Mesendoderm (in vitro differentiated cells): ENCODE measurements around the gene CD34.

Experiments used
- DNase-seq: peaks from one replicate; pipeline ENCODE4 v3.0.0; 2013
- H2AK5ac ChIP-seq: 2 replicates; pipeline ENCODE4 v1.6.1; 2013; ENCODE audit warnings: low read length, inconsistent platforms
- H2BK120ac ChIP-seq: 2 replicates; pipeline ENCODE4 v1.6.1; 2013; ENCODE audit warnings: low read depth, mild to moderate bottlenecking, low read length, moderate library complexity, mixed read lengths
- H2BK15ac ChIP-seq: replicated peaks from 2 replicates; pipeline ENCODE4 v1.6.1; 2013; ENCODE audit warnings: low read depth, mild to moderate bottlenecking, moderate library complexity
- H2BK5ac ChIP-seq: 2 replicates; pipeline ENCODE4 v1.6.1; 2013; ENCODE audit warnings: low read length, inconsistent platforms
- H3K18ac ChIP-seq: 2 replicates; pipeline ENCODE4 v1.6.1; 2013; ENCODE audit warnings: mild to moderate bottlenecking, low read length, mixed read lengths
- H3K23ac ChIP-seq: one replicate; pipeline ENCODE4 v1.6.1; 2013; ENCODE audit warnings: low read length
- H3K27ac ChIP-seq: 2 replicates; pipeline ENCODE4 v1.5.1; 2013; ENCODE audit warnings: low read depth, mild to moderate bottlenecking, inconsistent platforms, low read length, moderate library complexity
- H3K27me3 ChIP-seq: 2 replicates; pipeline ENCODE4 v1.6.1; 2013; ENCODE audit warnings: low read length, control low read depth, mild to moderate bottlenecking, inconsistent platforms; ENCODE audit not compliant: insufficient read depth, poor library complexity
- H3K36me3 ChIP-seq: 2 replicates; pipeline ENCODE4 v1.6.1; 2013; ENCODE audit warnings: low read length, inconsistent platforms; ENCODE audit not compliant: control insufficient read depth, insufficient read depth
- H3K4ac ChIP-seq: one replicate; pipeline ENCODE4 v1.6.1; 2013; ENCODE audit warnings: low read depth, mild to moderate bottlenecking, low read length, moderate library complexity
- H3K4me1 ChIP-seq: 2 replicates; pipeline ENCODE4 v1.6.1; 2013; ENCODE audit warnings: low read depth, low read length, inconsistent platforms; ENCODE audit not compliant: control insufficient read depth
- H3K4me2 ChIP-seq: 2 replicates; pipeline ENCODE4 v1.6.1; 2013; ENCODE audit warnings: low read length
- H3K4me3 ChIP-seq: 2 replicates; pipeline ENCODE4 v1.5.1; 2013; ENCODE audit warnings: mild to moderate bottlenecking, low read length
- H3K56ac ChIP-seq: one replicate; pipeline ENCODE4 v1.6.1; 2013; ENCODE audit warnings: low read length
- H3K79me1 ChIP-seq: 2 replicates; pipeline ENCODE4 v1.6.1; 2013; ENCODE audit warnings: low read length, inconsistent platforms
- H3K79me2 ChIP-seq: 2 replicates; pipeline ENCODE4 v1.6.1; 2013; ENCODE audit warnings: mild to moderate bottlenecking, low read length; ENCODE audit not compliant: control insufficient read depth, insufficient read depth
- H3K9ac ChIP-seq: 2 replicates; pipeline ENCODE4 v1.6.1; 2013; ENCODE audit warnings: low read length, inconsistent platforms
- H4K5ac ChIP-seq: one replicate; pipeline ENCODE4 v1.6.1; 2013; ENCODE audit warnings: low read length
- H4K8ac ChIP-seq: one replicate; pipeline ENCODE4 v1.6.1; 2013; ENCODE audit warnings: low read depth, mild to moderate bottlenecking, control low read depth, low read length, moderate library complexity
- WGBS: extraction: QIAGEN DNeasy Blood & Tissue Kit; methylation state at CpG from one replicate; pipeline ENCODE4 v1.1.7; 2013; ENCODE audit warnings: low lambda C conversion rate, missing lambda C conversion rate; ENCODE audit not compliant: insufficient coverage; ENCODE audit errors: extremely low coverage; 5-methylcytosine and 5-hydroxymethylcytosine counted together

Gene CD34

GRCh38 chr1:207903053-207903452, 7.9 kb downstream of the CD34 start:
- Histone ChIP-seq H3K4me1 (no peaks in the 10 kb centered on the region), H3K4ac (no peak overlapping the region), H3K79me1 (no peaks in the 10 kb centered on the region), H2BK15ac (no peak overlapping the region), H3K36me3 (no peaks in the 10 kb centered on the region), H2BK120ac (no peak overlapping the region), H3K56ac (no peak overlapping the region), H3K18ac (no peak overlapping the region), H3K9ac (no peak overlapping the region), H3K27me3 (no peaks in the 10 kb centered on the region), H3K79me2 (no peaks in the 10 kb centered on the region), H2BK5ac (no peak overlapping the region), H3K4me3 (no peak overlapping the region), H4K5ac (no peak overlapping the region), H3K23ac (no peak overlapping the region), H3K4me2 (no peak overlapping the region), H2AK5ac (no peak overlapping the region), H4K8ac (no peak overlapping the region), H3K27ac (no peak overlapping the region)
- no CpG with 5 or more reads among the region's 2 CpGs for WGBS
- DNase-seq, result no peak

GRCh38 chr1:207902566-207902965, 8.4 kb downstream of the CD34 start:
- Histone ChIP-seq H3K56ac (no peak overlapping the region), H3K27me3 (no peaks in the 10 kb centered on the region), H2BK5ac (no peak overlapping the region), H3K4me3 (no peak overlapping the region), H3K4ac (no peak overlapping the region), H3K23ac (no peak overlapping the region), H3K79me2 (no peaks in the 10 kb centered on the region), H4K8ac (no peak overlapping the region), H4K5ac (no peak overlapping the region), H3K27ac (no peak overlapping the region), H3K9ac (no peak overlapping the region), H3K36me3 (no peaks in the 10 kb centered on the region), H3K18ac (no peak overlapping the region), H3K4me2 (no peak overlapping the region), H2BK15ac (no peak overlapping the region), H3K4me1 (no peaks in the 10 kb centered on the region), H3K79me1 (no peaks in the 10 kb centered on the region), H2AK5ac (no peak overlapping the region), H2BK120ac (no peak overlapping the region)
- no CpG with 5 or more reads among the region's 5 CpGs for WGBS
- no peak for DNase-seq

GRCh38 chr1:207901041-207901653, 9.8 kb downstream of the CD34 start:
- Histone ChIP-seq H2AK5ac (no peak overlapping the region), H3K4ac (no peak overlapping the region), H2BK120ac (no peak overlapping the region), H3K27me3 (no peaks in the 10 kb centered on the region), H3K4me2 (no peak overlapping the region), H2BK5ac (no peak overlapping the region), H2BK15ac (no peak overlapping the region), H4K8ac (no peak overlapping the region), H4K5ac (no peak overlapping the region), H3K4me1 (no peaks in the 10 kb centered on the region), H3K36me3 (no peaks in the 10 kb centered on the region), H3K79me2 (no peaks in the 10 kb centered on the region), H3K56ac (no peak overlapping the region), H3K9ac (no peak overlapping the region), H3K4me3 (no peak overlapping the region), H3K23ac (no peak overlapping the region), H3K79me1 (no peaks in the 10 kb centered on the region), H3K18ac (no peak overlapping the region), H3K27ac (no peak overlapping the region)
- no CpG with 5 or more reads among the region's 2 CpGs for WGBS
- DNase-seq, result no peak

- no peak overlapping the region for H2BK15ac ChIP-seq
- H3K79me1 ChIP-seq, result no peaks in the 10 kb centered on the region
- H3K4me3 ChIP-seq, result no peak overlapping the region
- no CpG with 5 or more reads among the region's 3 CpGs for WGBS
- no peaks in the 10 kb centered on the region for H3K79me2 ChIP-seq
- no peak overlapping the region for H2BK120ac ChIP-seq
- H3K23ac ChIP-seq, result no peak overlapping the region
- no peak overlapping the region for H2BK5ac ChIP-seq
- H3K27me3 ChIP-seq, result no peaks in the 10 kb centered on the region
- no peak for DNase-seq
- H2AK5ac ChIP-seq, result no peak overlapping the region
- H3K56ac ChIP-seq, result no peak overlapping the region
- no peak overlapping the region for H4K8ac ChIP-seq
- no peaks in the 10 kb centered on the region for H3K36me3 ChIP-seq
- H3K4ac ChIP-seq, result no peak overlapping the region
- H4K5ac ChIP-seq, result no peak overlapping the region
- H3K4me2 ChIP-seq, result no peak overlapping the region
- no peaks in the 10 kb centered on the region for H3K4me1 ChIP-seq
- no peak overlapping the region for H3K27ac ChIP-seq
- H3K18ac ChIP-seq, result no peak overlapping the region
- H3K9ac ChIP-seq, result no peak overlapping the region
Measured at GRCh38 chr1:207898836-207899235, 12.1 kb downstream of the CD34 start.

- H3K9ac ChIP-seq, result no peak overlapping the region
Measured at GRCh38 chr1:207898260-207898659, 12.7 kb downstream of the CD34 start.

GRCh38 chr1:207897188-207897587, 13.7 kb downstream of the CD34 start:
- Histone ChIP-seq H3K56ac (no peak overlapping the region), H2AK5ac (no peak overlapping the region), H4K8ac (no peak overlapping the region), H3K23ac (no peak overlapping the region), H3K4me3 (no peak overlapping the region), H4K5ac (no peak overlapping the region), H2BK5ac (no peak overlapping the region), H3K79me2 (no peaks in the 10 kb centered on the region), H3K9ac (no peak overlapping the region), H3K36me3 (no peaks in the 10 kb centered on the region), H2BK120ac (no peak overlapping the region), H3K4me1 (no peaks in the 10 kb centered on the region), H3K4me2 (no peak overlapping the region), H3K79me1 (no peaks in the 10 kb centered on the region), H3K27ac (no peak overlapping the region), H3K18ac (no peak overlapping the region), H2BK15ac (no peak overlapping the region), H3K4ac (no peak overlapping the region), H3K27me3 (no peaks in the 10 kb centered on the region)
- no peak for DNase-seq
- no CpG with 5 or more reads among the region's 2 CpGs for WGBS

More at GRCh38 chr1:207898260-207898659, 12.7 kb downstream of the CD34 start:
- no peak overlapping the region for H3K4me2 ChIP-seq
- no peaks in the 10 kb centered on the region for H3K27me3 ChIP-seq
- WGBS, result no CpG with 5 or more reads among the region's 2 CpGs
- H3K79me2 ChIP-seq, result no peaks in the 10 kb centered on the region
- no peak overlapping the region for H4K8ac ChIP-seq
- H3K23ac ChIP-seq, result no peak overlapping the region
- H4K5ac ChIP-seq, result no peak overlapping the region
- no peak overlapping the region for H2BK120ac ChIP-seq
- no peak overlapping the region for H3K4ac ChIP-seq
- H3K56ac ChIP-seq, result no peak overlapping the region
- H3K4me1 ChIP-seq, result no peaks in the 10 kb centered on the region
- no peak overlapping the region for H3K18ac ChIP-seq
- H3K36me3 ChIP-seq, result no peaks in the 10 kb centered on the region
- H2BK15ac ChIP-seq, result no peak overlapping the region
- no peak for DNase-seq
- no peaks in the 10 kb centered on the region for H3K79me1 ChIP-seq
- no peak overlapping the region for H3K27ac ChIP-seq
- H2BK5ac ChIP-seq, result no peak overlapping the region
- H2AK5ac ChIP-seq, result no peak overlapping the region
- H3K4me3 ChIP-seq, result no peak overlapping the region
